HCT116 (cell line): ENCODE data around the gene CHST12. TPM values are rescaled to one million over a fixed set of nuclear protein-coding genes. Genes with fewer than 3 reads are reported as not detected.

Source experiments
- ATAC-seq: fragments of 200-7000 bp; cut with Tn5 transposase; 2 replicates; pipeline ENCODE4 v1.9.1; 2020; ENCODE audit warnings: mild to moderate bottlenecking, moderate library complexity
- BruUV-seq: library from RNA; stranded (reverse); fragments of 400-500 nt; replicated peaks from 2 replicates; lab custom pipeline; 2021; lab: Mats Ljungman, UMichigan
- CTCF ChIA-PET: fragments of 300-600 bp; sonication (Branson Sonifier 250); formaldehyde crosslinking; loops from one replicate; lab custom pipeline; 2021; ENCODE audit warnings: antibody characterized with exemption; lab: Charles Lee
- POLR2A ChIA-PET: fragments of 300-600, 350-600 bp; sonication (Branson Sonifier 250); formaldehyde crosslinking; loops from one replicate; lab custom pipeline; 2021; ENCODE audit warnings: antibody characterized with exemption; lab: Charles Lee
- RAD21 ChIA-PET, 2 experiments: fragments of 300-600 bp; sonication (Branson Sonifier 250); formaldehyde crosslinking; loops; one replicate each; lab custom pipeline; 2023; ENCODE audit warnings: low total read pairs in 2 of 2; ENCODE audit not compliant: uncharacterized antibody in 2 of 2, unreplicated experiment in 2 of 2, low non-redundant PET in 1 of 2; lab: Charles Lee
- DNase-seq: peaks from one replicate; pipeline ENCODE4 v3.0.0-alpha.2; 2010; ENCODE audit warnings: low read depth, low spot score
- H2AFZ ChIP-seq: fragments of 200-600 bp; shearing (Covaris generic), sonication (generic); 2 replicates; pipeline ENCODE4 v1.6.1; 2017; ENCODE audit warnings: low read depth, mixed run types, mixed read lengths, antibody characterized with exemption, low read length; ENCODE audit not compliant: poor library complexity, severe bottlenecking
- H3K27ac ChIP-seq: 2 replicates; pipeline ENCODE4 v1.5.1; 2012; ENCODE audit warnings: low read depth, low read length
- H3K27me3 ChIP-seq: fragments of 200-600 bp; sonication (generic); 2 replicates; pipeline ENCODE4 v1.6.1; 2016; ENCODE audit warnings: mixed run types, low read length, mixed read lengths; ENCODE audit not compliant: insufficient read depth
- H3K36me3 ChIP-seq, 2 experiments: fragments of 200-500 bp in 1 of 2; fragments of 200-600 bp in 1 of 2; sonication (Bioruptor generic) in 1 of 2; sonication (generic) in 1 of 2; 2 replicates each; pipeline versions ENCODE4 v1.5.1 to v1.6.1; 2014 to 2016; ENCODE audit warnings: low read length in 2 of 2, inconsistent platforms in 1 of 2, mixed read lengths in 1 of 2, mixed run types in 1 of 2; ENCODE audit not compliant: insufficient read depth in 2 of 2, control insufficient read depth in 1 of 2
- H3K4me1 ChIP-seq, 2 experiments: fragments of 200-600 bp in 1 of 2; sonication (generic) in 1 of 2; 2 replicates each; pipeline versions ENCODE4 v1.5.1 to v1.6.1; 2012 to 2017; ENCODE audit warnings: low read length in 2 of 2, inconsistent platforms in 1 of 2, mild to moderate bottlenecking in 1 of 2, mixed read lengths in 1 of 2, mixed run types in 1 of 2, moderate library complexity in 1 of 2; ENCODE audit not compliant: insufficient read depth in 2 of 2, control insufficient read depth in 1 of 2
- H3K4me2 ChIP-seq: fragments of 200-600 bp; sonication (generic); 2 replicates; pipeline ENCODE4 v1.6.1; 2017; ENCODE audit warnings: mixed run types, low read length, mixed read lengths
- H3K4me3 ChIP-seq, 2 experiments: fragments of 200-600 bp in 1 of 2; sonication (generic) in 1 of 2; replicated peaks in 1 of 2; 2 replicates each; pipeline ENCODE4 v1.5.1; 2011 to 2016; ENCODE audit warnings: low read length in 2 of 2, control low read depth in 1 of 2, low read depth in 1 of 2, mild to moderate bottlenecking in 1 of 2, mixed read lengths in 1 of 2, mixed run types in 1 of 2
- H3K79me2 ChIP-seq: fragments of 200-600 bp; sonication (generic); 2 replicates; pipeline ENCODE4 v1.6.1; 2017; ENCODE audit warnings: mild to moderate bottlenecking, mixed run types, low read length, moderate library complexity, mixed read lengths; ENCODE audit not compliant: insufficient read depth
- H3K9ac ChIP-seq: fragments of 200-600 bp; sonication (generic); 2 replicates; pipeline ENCODE4 v1.6.1; 2016; ENCODE audit warnings: low read length, mixed read lengths
- H3K9me2 ChIP-seq: fragments of 200-600 bp; sonication (generic), shearing (Covaris generic); 2 replicates; pipeline ENCODE4 v1.6.1; 2017; ENCODE audit warnings: mixed run types, mild to moderate bottlenecking, moderate library complexity; ENCODE audit not compliant: insufficient read depth
- H3K9me3 ChIP-seq, 2 experiments: fragments of 200-500 bp in 1 of 2; fragments of 200-600 bp in 1 of 2; sonication (Bioruptor generic) in 1 of 2; sonication (generic) in 1 of 2; 2 replicates each; pipeline ENCODE4 v1.6.1; 2014 to 2017; ENCODE audit warnings: low read length in 2 of 2, mixed read lengths in 2 of 2, inconsistent platforms in 1 of 2, low read depth in 1 of 2, mild to moderate bottlenecking in 1 of 2, mixed run types in 1 of 2, moderate library complexity in 1 of 2; ENCODE audit not compliant: control insufficient read depth in 1 of 2, insufficient read depth in 1 of 2
- H4K20me1 ChIP-seq: fragments of 200-600 bp; sonication (generic), shearing (Covaris generic); 2 replicates; pipeline ENCODE4 v1.6.1; 2017; ENCODE audit warnings: mixed run types, mild to moderate bottlenecking, moderate library complexity; ENCODE audit not compliant: insufficient read depth
- CBX3 ChIP-seq: IDR thresholded peaks from 2 replicates; pipeline ENCODE4 v1.6.1; 2012; ENCODE audit warnings: low read depth
- CEBPB ChIP-seq: IDR thresholded peaks from 2 replicates; pipeline ENCODE4 v1.6.1; 2012; ENCODE audit warnings: low read depth
- ELF1 ChIP-seq: IDR thresholded peaks from 2 replicates; pipeline ENCODE4 v1.6.1; 2012; ENCODE audit warnings: low read depth, borderline replicate concordance
- EZH2phosphoT487 ChIP-seq: fragments of 200-600 bp; IDR thresholded peaks from 2 replicates; pipeline ENCODE4 v1.6.1; 2018; ENCODE audit warnings: antibody characterized with exemption, borderline replicate concordance
- JUND ChIP-seq: IDR thresholded peaks from 2 replicates; pipeline ENCODE4 v1.6.1; 2012
- POLR2A ChIP-seq: IDR thresholded peaks from 2 replicates; pipeline ENCODE4 v1.7.0; 2011; ENCODE audit warnings: borderline replicate concordance; ENCODE audit not compliant: insufficient read depth, insufficient read length; ENCODE audit errors: extremely low read depth
- RAD21 ChIP-seq: IDR thresholded peaks from 2 replicates; pipeline ENCODE4 v1.6.1; 2012; ENCODE audit warnings: low read depth, mild to moderate bottlenecking
- SP1 ChIP-seq: IDR thresholded peaks from 2 replicates; pipeline ENCODE4 v1.6.1; 2012; ENCODE audit warnings: low read depth
- SRF ChIP-seq: IDR thresholded peaks from 2 replicates; pipeline ENCODE4 v1.6.1; 2012; ENCODE audit warnings: low read depth
- TCF7L2 ChIP-seq: IDR thresholded peaks from 2 replicates; pipeline ENCODE4 v1.7.0; 2011; ENCODE audit warnings: borderline replicate concordance, inconsistent platforms; ENCODE audit not compliant: insufficient read depth, insufficient read length; ENCODE audit errors: extremely low read depth
- YY1 ChIP-seq: IDR thresholded peaks from 2 replicates; pipeline ENCODE4 v1.6.1; 2011; ENCODE audit warnings: low read length, low read depth, moderate library complexity, mild to moderate bottlenecking; ENCODE audit not compliant: insufficient replicate concordance; ENCODE audit errors: extremely low read depth
- ZFX ChIP-seq: fragments of 450-650 bp; IDR thresholded peaks from 2 replicates; pipeline ENCODE4 v1.6.1; 2017
- ZNF274 ChIP-seq: fragments of 200-500 bp; sonication (Bioruptor generic); IDR thresholded peaks from 2 replicates; pipeline ENCODE4 v1.6.1; 2014; ENCODE audit warnings: mild to moderate bottlenecking, low read depth, low read length, inconsistent platforms
- intact Hi-C: fragments of 100-400 bp; cut with micrococcal nuclease; formaldehyde crosslinking; loops from 2 replicates; pipeline ENCODE4 v1.10.0; 2022
- total RNA-seq: library from RNA; stranded (reverse); gene quantifications from one replicate; pipeline ENCODE4 v1.2.1, GENCODE V29; 2021; ENCODE audit not compliant: unreplicated experiment
- TF ChIP-seq, protein P1 (sequence below): IDR thresholded peaks from 2 replicates; pipeline ENCODE4 v1.6.1; 2012; ENCODE audit warnings: low read depth
- TF ChIP-seq, protein P2 (sequence below): IDR thresholded peaks from 2 replicates; pipeline ENCODE4 v1.6.1; 2012
- TF ChIP-seq, protein P3 (sequence below): IDR thresholded peaks from 2 replicates; pipeline ENCODE4 v1.6.1; 2012

The CHST12 gene
- total RNA-seq, 1 experiment from 2014 or later, result 14.2 TPM

DNA sequence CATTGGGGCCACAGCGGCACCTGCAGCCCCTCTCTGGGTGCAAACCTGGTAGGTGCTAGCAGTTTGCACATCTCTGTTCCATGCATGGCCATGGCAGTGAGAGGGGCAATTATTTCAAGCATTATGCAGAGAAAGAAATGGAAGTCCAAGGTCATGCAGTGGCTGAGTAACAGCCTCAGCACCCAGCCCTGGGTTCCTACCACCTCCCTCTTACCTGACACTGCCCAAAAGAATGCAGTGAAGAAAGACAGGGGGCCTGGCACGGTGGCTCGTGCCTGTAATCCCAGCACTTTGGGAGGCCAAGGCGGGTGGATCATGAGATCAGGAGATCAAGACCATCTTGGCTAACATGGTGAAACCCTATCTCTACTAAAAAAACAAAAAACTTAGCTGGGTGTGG is 4.9 kb upstream of the CHST12 start:
- Histone ChIP-seq H3K9me3 (no peaks in the 10 kb centered on the region), H3K27me3 (no peaks in the 10 kb centered on the region), H3K9ac (no peak overlapping the region), H3K4me1 (peaks cover 26 to 33% of the 10 kb centered on the region in 2 experiments), H4K20me1 (no peaks in the 10 kb centered on the region), H3K27ac (no peak overlapping the region), H2AFZ (no peak overlapping the region), H3K9me2 (no peaks in the 10 kb centered on the region), H3K79me2 (no peaks in the 10 kb centered on the region), H3K4me2 (no peak overlapping the region), H3K36me3 (no peaks in the 10 kb centered on the region), H3K4me3 (no peak overlapping the region)
- ChIA-PET RAD21 (no interaction called here), POLR2A (no interaction called here), CTCF (no interaction called here)
- no peak for ATAC-seq
- intact Hi-C loops, result no loop called here
- DNase-seq, result no peak
- no TSS peak for BruUV-seq
- no peak for TF ChIP-seq RAD21
- no peak for TF ChIP-seq EZH2phosphoT487
- no peak for TF ChIP-seq JUND
- TF ChIP-seq YY1, result no peak
- no peak for TF ChIP-seq POLR2A
- no peak for TF ChIP-seq ZNF274

DNA sequence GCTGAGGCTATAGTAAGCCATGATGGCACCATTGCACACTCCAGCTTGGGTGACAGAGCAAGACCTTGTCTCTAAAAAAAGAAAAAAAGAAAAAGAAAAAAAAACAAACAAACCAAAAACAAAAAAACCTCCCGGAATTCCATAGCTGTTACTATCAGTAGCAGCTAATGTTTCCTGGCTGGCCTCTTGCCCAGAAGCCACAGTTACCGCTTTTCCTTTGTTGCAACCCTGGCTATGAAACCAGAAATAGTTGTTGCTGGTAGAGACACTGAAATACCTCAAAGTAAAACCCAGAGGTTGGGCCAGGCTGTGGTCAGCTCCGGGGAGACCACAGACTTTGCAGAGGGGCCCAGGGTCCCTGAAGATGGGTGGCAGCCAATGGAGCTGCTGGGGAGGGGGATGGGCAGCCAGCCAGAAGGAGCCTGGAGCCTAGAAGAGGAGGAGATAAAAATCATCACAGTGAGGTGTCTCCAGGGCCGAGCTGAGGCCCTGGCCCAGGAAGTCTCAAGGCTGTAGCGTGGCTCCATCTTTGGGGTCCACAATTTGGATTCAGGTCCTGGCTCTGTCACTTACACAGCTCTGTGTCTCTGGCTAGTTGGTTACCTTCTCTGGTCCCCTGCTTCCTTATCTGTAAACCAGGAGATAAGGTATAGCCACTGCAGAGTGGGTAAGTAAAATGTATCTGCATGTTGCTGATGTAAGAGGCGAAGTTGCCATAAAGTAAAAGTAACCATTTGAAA is 3.4 kb upstream of the CHST12 start:
- H3K27me3 ChIP-seq, result no peaks in the 10 kb centered on the region
- POLR2A ChIA-PET, result interaction anchor here (0.6 kb wide), 1 partner anchor 46 kb away, joined by 5 read pairs; no protein-coding TSS in a partner anchor
- CTCF ChIA-PET, result interaction anchor here (0.8 kb wide), 1 partner anchor 850 kb away, joined by 3 read pairs; no protein-coding TSS in a partner anchor
- H3K27ac ChIP-seq, result peak overlapping the region; percentile 64
- no peak for ATAC-seq
- peak overlapping the region in 1 of 2 experiments; percentile 22; a peak in 1 of 4 replicates for H3K4me3 ChIP-seq
- H3K36me3 ChIP-seq, result no peaks in the 10 kb centered on the region
- H3K9me3 ChIP-seq, result no peaks in the 10 kb centered on the region
- RAD21 ChIA-PET, result no interaction called here
- H3K79me2 ChIP-seq, result no peaks in the 10 kb centered on the region
- H3K4me2 ChIP-seq, result peak overlapping the region; percentile 65
- H2AFZ ChIP-seq, result peak overlapping the region; percentile 86
- H4K20me1 ChIP-seq, result no peaks in the 10 kb centered on the region
- H3K9ac ChIP-seq, result 0 out of 2 replicates have a peak overlapping the region, but pooled peaks have one; percentile 16
- no peak for DNase-seq
- TF ChIP-seq CBX3, result no peak
- TF ChIP-seq YY1, result peak; percentile 10
- TF ChIP-seq ELF1, result no peak
- no peak for TF ChIP-seq SP1
- TF ChIP-seq SRF, result no peak
- no peak for TF ChIP-seq POLR2A
- no peak for TF ChIP-seq EZH2phosphoT487
- TF ChIP-seq, protein P1, sequence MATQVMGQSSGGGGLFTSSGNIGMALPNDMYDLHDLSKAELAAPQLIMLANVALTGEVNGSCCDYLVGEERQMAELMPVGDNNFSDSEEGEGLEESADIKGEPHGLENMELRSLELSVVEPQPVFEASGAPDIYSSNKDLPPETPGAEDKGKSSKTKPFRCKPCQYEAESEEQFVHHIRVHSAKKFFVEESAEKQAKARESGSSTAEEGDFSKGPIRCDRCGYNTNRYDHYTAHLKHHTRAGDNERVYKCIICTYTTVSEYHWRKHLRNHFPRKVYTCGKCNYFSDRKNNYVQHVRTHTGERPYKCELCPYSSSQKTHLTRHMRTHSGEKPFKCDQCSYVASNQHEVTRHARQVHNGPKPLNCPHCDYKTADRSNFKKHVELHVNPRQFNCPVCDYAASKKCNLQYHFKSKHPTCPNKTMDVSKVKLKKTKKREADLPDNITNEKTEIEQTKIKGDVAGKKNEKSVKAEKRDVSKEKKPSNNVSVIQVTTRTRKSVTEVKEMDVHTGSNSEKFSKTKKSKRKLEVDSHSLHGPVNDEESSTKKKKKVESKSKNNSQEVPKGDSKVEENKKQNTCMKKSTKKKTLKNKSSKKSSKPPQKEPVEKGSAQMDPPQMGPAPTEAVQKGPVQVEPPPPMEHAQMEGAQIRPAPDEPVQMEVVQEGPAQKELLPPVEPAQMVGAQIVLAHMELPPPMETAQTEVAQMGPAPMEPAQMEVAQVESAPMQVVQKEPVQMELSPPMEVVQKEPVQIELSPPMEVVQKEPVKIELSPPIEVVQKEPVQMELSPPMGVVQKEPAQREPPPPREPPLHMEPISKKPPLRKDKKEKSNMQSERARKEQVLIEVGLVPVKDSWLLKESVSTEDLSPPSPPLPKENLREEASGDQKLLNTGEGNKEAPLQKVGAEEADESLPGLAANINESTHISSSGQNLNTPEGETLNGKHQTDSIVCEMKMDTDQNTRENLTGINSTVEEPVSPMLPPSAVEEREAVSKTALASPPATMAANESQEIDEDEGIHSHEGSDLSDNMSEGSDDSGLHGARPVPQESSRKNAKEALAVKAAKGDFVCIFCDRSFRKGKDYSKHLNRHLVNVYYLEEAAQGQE, result no peak
- TF ChIP-seq, protein P2, sequence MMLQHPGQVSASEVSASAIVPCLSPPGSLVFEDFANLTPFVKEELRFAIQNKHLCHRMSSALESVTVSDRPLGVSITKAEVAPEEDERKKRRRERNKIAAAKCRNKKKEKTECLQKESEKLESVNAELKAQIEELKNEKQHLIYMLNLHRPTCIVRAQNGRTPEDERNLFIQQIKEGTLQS, result no peak
- TF ChIP-seq ZNF274, result no peak
- no peak for TF ChIP-seq TCF7L2
- TF ChIP-seq, protein P3, sequence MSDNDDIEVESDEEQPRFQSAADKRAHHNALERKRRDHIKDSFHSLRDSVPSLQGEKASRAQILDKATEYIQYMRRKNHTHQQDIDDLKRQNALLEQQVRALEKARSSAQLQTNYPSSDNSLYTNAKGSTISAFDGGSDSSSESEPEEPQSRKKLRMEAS, result 0 out of 2 replicates have a peak, but pooled peaks have one; percentile 24
- TF ChIP-seq CEBPB, result no peak
- no peak for TF ChIP-seq ZFX
- intact Hi-C loops, result no loop called here
- BruUV-seq, result no TSS peak
- H3K9me2 ChIP-seq, result no peaks in the 10 kb centered on the region
- H3K4me1 ChIP-seq, result peaks cover 36 to 38% of the 10 kb centered on the region in 2 experiments
